Muscle layer of duodenum (tissue), 2 donors: ENCODE measurements around the gene TMA16.
"Not testable (repeated sequence)": the region's sequence is repeated elsewhere in the genome, so short reads cannot be mapped to it uniquely, and the experiment has no call there.

Experiments used
- H3K27ac ChIP-seq: one replicate; pipeline ENCODE4 v1.7.0; 2013; ENCODE audit warnings: mild to moderate bottlenecking, low read length
- H3K27me3 ChIP-seq: one replicate; pipeline ENCODE4 v1.7.0; 2013; ENCODE audit warnings: low read depth, mild to moderate bottlenecking, control low read depth, low read length
- H3K36me3 ChIP-seq, 2 donors: one replicate each; pipeline ENCODE4 v1.7.0; 2013; ENCODE audit warnings: low read length in 2 of 2, control low read depth in 1 of 2, mild to moderate bottlenecking in 1 of 2; ENCODE audit not compliant: insufficient read depth in 2 of 2, control insufficient read depth in 1 of 2
- H3K4me1 ChIP-seq, 2 donors: one replicate each; pipeline ENCODE4 v1.7.0; 2013; ENCODE audit warnings: low read length in 2 of 2, mild to moderate bottlenecking in 2 of 2, control low read depth in 1 of 2, moderate library complexity in 1 of 2; ENCODE audit not compliant: insufficient read depth in 2 of 2, control insufficient read depth in 1 of 2
- H3K4me3 ChIP-seq, 2 donors: one replicate each; pipeline ENCODE4 v1.7.0; 2013; ENCODE audit warnings: low read length in 2 of 2, low read depth in 1 of 2, mild to moderate bottlenecking in 1 of 2
- H3K9me3 ChIP-seq, 2 donors: one replicate each; pipeline ENCODE4 v1.7.0; 2013; ENCODE audit warnings: low read length in 2 of 2, control low read depth in 1 of 2, mild to moderate bottlenecking in 1 of 2; ENCODE audit not compliant: control insufficient read depth in 1 of 2
- donor health status: healthy.

The TMA16 gene

DNA sequence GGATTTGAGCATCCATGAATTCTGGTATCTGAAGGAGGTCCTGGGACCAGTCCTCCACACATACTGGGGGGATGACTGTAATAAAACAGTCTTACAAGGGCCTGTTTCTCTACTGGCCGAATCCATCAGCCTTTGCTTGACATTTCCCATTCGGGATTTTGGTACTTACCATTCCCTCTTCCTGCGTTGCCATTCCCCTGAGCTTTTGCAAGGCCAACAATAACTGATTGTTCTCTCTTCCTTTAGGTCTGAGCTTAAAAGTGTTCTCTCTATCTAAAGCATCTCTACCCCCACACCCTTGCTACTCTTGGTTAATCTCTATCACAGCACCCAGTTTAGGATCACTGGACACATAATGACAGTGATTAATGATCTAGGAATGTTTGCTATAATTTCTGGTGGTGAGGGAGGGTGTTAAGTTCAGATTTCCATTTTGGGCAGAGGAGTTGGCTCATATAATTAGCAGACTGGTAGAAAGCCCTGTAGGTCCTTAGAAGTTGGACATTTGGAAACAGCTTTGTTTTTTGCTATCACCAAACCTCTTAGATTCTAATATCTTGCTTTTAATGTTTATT, 29.4 kb downstream of the TMA16 start:
- Histone ChIP-seq H3K9me3 (no peaks in the 10 kb centered on the region), H3K4me1 (no peaks in the 10 kb centered on the region), H3K27me3 (no peaks in the 10 kb centered on the region), H3K27ac (no peak overlapping the region), H3K36me3 (peaks cover 22 to 41% of the 10 kb centered on the region in 2 donors), H3K4me3 (no peak overlapping the region)

- peaks cover 32 to 43% of the 10 kb centered on the region in 2 donors for H3K36me3 ChIP-seq
- H3K9me3 ChIP-seq, result no peaks in the 10 kb centered on the region
- H3K27me3 ChIP-seq, result no peaks in the 10 kb centered on the region
- no peak overlapping the region for H3K27ac ChIP-seq
- no peaks in the 10 kb centered on the region for H3K4me1 ChIP-seq
- H3K4me3 ChIP-seq, result no peak overlapping the region
These were observed 31.5 kb downstream of the TMA16 start for GRCh38 chr4:163525982-163526381.

GRCh38 chr4:163527172-163527571, 32.7 kb downstream of the TMA16 start:
- H3K9me3 ChIP-seq, result no peaks in the 10 kb centered on the region
- H3K36me3 ChIP-seq, result peaks cover 32 to 38% of the 10 kb centered on the region in 2 donors
- no peak overlapping the region for H3K4me3 ChIP-seq
- H3K4me1 ChIP-seq, result no peaks in the 10 kb centered on the region
- H3K27me3 ChIP-seq, result no peaks in the 10 kb centered on the region
- H3K27ac ChIP-seq, result no peak overlapping the region

DNA sequence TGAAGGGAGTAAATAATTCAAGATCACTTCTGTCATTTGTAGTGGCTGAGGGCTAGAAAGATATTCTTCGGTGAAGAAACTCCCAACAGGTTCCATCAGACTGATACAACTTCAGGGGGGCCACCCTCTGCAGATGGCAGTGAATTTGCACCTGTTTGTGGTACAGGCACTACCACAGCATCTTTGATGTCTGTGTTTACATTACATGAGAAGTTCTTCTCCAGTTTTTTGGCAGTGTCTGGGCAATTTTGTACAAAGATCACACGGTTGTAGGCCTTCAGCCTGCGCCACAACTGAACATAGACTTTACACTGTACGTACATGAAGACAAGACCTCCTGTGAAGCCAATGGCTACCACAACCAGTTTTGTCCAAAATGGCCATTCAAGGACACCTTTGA, 34.2 kb downstream of the TMA16 start:
- Histone ChIP-seq H3K27ac (no peak overlapping the region), H3K4me1 (no peaks in the 10 kb centered on the region), H3K36me3 (peaks cover 27 to 39% of the 10 kb centered on the region in 2 donors), H3K4me3 (no peak overlapping the region), H3K27me3 (no peaks in the 10 kb centered on the region), H3K9me3 (no peaks in the 10 kb centered on the region)

DNA sequence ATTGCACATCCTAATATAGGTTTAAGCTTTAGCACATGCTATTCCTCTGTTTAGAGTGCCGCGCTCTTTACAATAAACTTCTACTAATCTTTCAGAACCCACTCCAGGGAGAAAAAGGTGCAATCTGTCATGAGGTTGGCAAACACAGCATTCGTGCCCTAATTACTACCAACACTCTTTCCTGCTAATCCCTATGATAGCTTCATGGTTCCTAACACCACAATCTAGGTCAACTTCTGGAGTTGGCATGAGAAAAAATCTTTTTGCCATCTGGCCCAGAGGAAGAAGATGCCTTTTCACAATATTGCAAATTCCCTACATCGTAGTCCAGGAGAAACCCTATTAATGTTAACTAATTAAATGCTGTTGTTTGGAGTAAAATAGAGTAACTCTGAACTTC, 39.6 kb downstream of the TMA16 start:
- H3K27me3 ChIP-seq, result no peaks in the 10 kb centered on the region
- peaks cover 9 to 23% of the 10 kb centered on the region in 2 donors for H3K36me3 ChIP-seq
- no peak overlapping the region for H3K27ac ChIP-seq
- no peaks in the 10 kb centered on the region for H3K9me3 ChIP-seq
- no peaks in the 10 kb centered on the region for H3K4me1 ChIP-seq
- no peak overlapping the region for H3K4me3 ChIP-seq

DNA sequence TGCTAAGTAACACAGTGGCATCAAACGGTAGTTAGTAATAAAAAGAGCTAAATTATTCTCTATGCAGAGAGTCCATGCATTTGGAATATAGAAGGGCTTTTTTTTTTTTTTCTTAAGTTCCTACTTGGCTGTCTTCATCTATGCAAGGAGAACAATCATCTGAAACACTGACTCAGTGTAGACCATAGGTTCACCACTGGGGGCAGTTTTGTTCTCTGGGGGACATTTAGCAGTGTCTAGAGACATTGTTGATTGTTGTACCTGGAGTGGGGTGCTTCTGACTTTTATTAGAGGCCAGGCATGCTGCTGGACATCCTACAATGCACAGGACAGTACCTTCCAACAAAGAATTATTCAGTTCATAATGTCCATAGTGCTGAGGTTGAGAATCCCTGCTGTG, 41.2 kb downstream of the TMA16 start:
- Histone ChIP-seq H3K4me3 (no peak overlapping the region), H3K9me3 (no peaks in the 10 kb centered on the region), H3K4me1 (no peaks in the 10 kb centered on the region), H3K27ac (no peak overlapping the region), H3K27me3 (no peaks in the 10 kb centered on the region), H3K36me3 (peaks cover 0 to 18% of the 10 kb centered on the region in 2 donors)

DNA sequence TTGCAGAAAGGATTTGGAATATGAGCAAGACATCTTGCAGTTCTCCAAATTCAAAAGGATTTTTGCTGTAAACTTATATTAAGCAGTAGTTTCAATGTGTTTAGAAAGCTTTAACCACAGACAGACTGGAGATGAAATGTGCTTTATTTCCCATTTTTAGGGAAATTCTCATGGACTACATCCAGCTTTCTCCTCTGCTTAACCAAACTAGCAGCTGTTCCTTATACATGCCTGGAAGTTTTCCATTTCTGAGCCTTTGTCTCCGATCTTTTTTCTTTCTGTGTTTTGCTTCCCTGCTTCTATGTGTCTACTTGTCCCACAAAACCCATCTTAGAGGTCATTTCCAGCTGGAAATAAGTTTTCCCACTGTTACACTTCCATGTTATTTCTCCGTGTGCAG, 41.6 kb downstream of the TMA16 start:
- no peaks in the 10 kb centered on the region for H3K4me1 ChIP-seq
- H3K9me3 ChIP-seq, result no peaks in the 10 kb centered on the region
- no peak overlapping the region for H3K4me3 ChIP-seq
- no peak overlapping the region for H3K27ac ChIP-seq
- peaks cover 0 to 15% of the 10 kb centered on the region in 2 donors for H3K36me3 ChIP-seq
- H3K27me3 ChIP-seq, result no peaks in the 10 kb centered on the region

- H3K9me3 ChIP-seq, result no peaks in the 10 kb centered on the region
- H3K27me3 ChIP-seq, result no peaks in the 10 kb centered on the region
- peaks cover 0 to 12% of the 10 kb centered on the region in 2 donors for H3K36me3 ChIP-seq
- no peak overlapping the region for H3K27ac ChIP-seq
- no peaks in the 10 kb centered on the region for H3K4me1 ChIP-seq
- no peak overlapping the region for H3K4me3 ChIP-seq
These were observed 42.6 kb downstream of the TMA16 start for GRCh38 chr4:163537114-163537513.

DNA sequence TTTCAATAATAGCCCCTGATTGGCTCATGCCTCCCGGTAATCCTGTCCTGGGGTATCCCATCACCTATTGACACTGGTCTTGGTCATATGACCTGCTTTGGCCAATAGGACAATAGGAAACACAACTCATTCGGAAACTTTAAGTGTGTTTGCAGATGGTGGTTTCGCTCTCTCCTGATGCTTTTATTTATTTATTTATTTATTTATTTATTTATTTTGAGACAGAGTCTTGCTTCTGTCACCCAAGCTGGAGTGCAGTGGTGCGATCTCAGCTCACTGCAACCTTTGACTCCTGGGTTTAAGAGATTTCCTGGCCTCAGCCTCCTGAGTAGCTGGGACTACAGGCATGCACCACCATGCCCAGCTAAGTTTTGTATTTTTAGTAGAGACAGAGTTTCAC, 44.3 kb downstream of the TMA16 start:
- not testable (repeated sequence) for H3K4me3 ChIP-seq, H3K9me3 ChIP-seq, H3K36me3 ChIP-seq, H3K27ac ChIP-seq, H3K27me3 ChIP-seq, H3K4me1 ChIP-seq

DNA sequence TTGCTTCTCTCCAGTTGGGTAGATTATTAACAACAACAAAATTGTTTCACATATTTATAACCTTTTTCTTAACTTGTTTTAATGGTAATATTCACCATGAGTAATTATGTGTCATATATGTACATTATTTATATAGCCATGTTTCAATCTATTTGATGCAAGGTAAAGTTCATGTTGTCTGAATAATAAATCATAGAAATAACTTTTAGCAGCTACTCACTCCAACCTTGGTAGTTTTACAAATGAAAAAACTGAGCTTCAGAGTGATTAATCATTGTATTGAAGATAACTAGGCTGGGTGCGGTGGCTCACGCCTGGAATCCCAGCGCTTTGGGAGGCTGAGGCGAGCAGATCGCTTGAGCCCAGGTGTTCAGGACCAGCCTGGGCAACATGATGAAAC, 46.0 kb downstream of the TMA16 start:
- no peaks in the 10 kb centered on the region for H3K36me3 ChIP-seq
- no peaks in the 10 kb centered on the region for H3K9me3 ChIP-seq
- H3K27me3 ChIP-seq, result no peaks in the 10 kb centered on the region
- H3K27ac ChIP-seq, result no peak overlapping the region
- H3K4me3 ChIP-seq, result no peak overlapping the region
- H3K4me1 ChIP-seq, result no peaks in the 10 kb centered on the region

DNA sequence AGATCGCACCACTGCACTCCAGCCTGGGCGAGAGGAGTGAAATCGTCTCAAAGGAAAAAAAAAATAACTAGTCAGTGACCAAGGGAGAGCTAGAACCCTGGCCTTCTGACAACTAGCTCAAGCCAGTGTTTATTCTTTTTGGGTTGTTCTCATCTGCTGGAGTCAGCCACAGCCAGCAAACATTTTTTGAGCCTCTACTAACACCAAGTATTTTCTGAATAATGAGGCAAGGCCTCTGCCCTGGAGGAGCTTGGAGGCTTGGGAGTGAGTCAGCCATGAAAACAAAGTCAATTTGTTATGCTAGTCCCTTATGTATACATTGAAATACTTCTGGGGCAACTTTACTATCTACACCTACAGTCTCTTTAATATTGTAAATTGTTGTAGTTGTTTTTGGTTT, 46.5 kb downstream of the TMA16 start:
- Histone ChIP-seq H3K4me3 (no peak overlapping the region), H3K27ac (no peak overlapping the region), H3K27me3 (no peaks in the 10 kb centered on the region), H3K36me3 (no peaks in the 10 kb centered on the region), H3K9me3 (no peaks in the 10 kb centered on the region), H3K4me1 (no peaks in the 10 kb centered on the region)

DNA sequence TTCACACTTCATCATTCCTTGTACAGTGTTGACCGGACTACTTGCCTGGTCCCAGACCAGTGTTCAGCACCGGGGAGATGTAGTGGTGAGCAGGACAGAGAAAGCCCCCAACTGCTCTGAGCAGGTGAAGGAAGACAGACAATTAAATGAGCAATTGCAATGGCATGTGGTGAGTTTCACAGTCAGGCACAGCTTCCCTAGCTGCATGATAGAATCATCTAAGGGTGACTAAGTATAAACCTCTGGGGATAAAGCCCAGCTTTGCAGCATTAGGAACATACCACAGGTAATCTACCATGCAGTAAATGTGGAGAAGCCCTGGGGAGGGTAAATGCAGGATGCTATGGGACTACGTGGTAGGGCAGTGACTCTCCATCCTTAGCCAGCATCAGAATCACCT, 47.8 kb downstream of the TMA16 start:
- H3K27me3 ChIP-seq, result no peaks in the 10 kb centered on the region
- no peak overlapping the region for H3K27ac ChIP-seq
- no peaks in the 10 kb centered on the region for H3K4me1 ChIP-seq
- no peaks in the 10 kb centered on the region for H3K36me3 ChIP-seq
- H3K9me3 ChIP-seq, result no peaks in the 10 kb centered on the region
- no peak overlapping the region for H3K4me3 ChIP-seq
